HG02642 (cell line): Measurements from ENCODE around the gene BRD9.
"Not testable (repeated sequence)": the region's sequence is repeated elsewhere in the genome, so short reads cannot be mapped to it uniquely, and the experiment has no call there.

Source experiments
- ATAC-seq: cut with Tn5 transposase; IDR thresholded peaks from one replicate; pipeline ENCODE4 v1.9.1; 2021; ENCODE audit warnings: mild to moderate bottlenecking; ENCODE audit not compliant: unreplicated experiment, poor library complexity

The BRD9 gene

DNA sequence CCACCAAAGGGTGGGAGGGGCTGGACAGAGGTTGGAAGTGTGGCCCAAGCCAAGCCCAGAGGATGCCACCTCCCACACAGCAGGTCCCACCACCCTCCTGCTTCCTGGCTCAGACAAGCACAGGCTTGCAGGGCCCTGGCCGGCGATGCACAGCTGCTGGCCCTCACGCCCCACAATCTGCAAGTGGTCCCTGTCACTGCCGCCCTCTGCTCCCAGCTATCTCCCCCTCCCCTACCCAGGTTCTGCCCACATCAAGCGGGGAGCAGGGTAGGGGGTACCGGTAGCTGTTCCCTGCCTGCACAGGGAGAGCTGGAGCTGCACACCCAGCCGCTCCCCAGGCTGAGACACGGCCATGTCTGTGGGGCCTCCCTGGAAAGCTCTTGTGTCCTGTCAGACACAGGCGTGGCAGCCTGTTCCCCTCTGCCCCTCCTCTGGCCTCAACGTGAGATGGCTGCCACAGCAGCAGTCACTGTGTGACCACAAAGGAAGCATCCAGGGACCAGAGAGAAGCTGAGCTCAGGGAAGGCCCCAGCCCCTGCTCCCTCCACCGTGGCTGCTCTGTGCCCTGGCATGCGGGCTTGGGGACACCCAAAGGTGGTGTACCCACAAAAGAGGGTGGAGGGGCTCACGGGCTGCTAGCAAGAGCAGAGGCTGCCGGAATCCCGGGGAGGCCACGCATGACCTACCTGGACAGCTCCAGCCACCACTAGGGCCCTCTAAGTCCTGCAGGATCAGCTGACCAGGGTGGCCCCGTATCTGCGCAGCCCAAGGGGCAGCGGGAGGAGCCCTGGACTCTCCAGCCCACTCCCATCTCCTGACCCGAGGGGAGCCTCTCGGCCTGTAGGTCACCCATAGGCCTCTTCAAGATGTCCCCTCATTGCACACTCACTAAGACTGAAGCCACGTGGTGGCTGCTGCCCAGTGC lies 30.9 kb downstream of the BRD9 start:
- no peak for ATAC-seq

DNA sequence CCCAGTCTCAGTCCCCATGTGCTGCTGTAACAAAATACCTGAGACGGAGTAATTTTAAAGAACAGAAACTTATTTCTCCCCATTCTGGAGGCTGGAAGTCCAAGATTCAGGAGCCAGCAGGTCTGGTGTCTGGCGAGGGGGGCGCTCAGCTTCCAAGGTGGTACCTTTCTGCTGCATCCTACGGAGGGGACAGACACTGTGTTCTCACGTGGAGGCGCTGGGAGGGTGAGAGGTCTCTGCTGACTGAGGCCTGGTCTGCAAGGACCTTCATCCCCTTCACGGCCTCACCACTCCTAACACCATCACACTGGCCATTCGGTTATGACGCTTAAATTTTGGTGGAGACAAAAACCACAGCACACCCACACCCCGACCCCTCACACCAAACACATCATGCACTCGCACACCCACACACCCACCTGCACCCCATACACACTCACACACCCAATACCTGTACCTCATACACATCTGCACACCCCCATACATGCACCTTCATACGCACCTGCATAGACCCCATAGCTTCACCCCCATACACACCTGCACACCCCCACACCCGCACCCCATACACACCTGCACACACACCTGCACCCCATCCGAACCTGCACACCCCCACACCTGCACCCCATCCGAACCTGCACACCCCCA lies 32.0 kb downstream of the BRD9 start:
- ATAC-seq: no peak

DNA sequence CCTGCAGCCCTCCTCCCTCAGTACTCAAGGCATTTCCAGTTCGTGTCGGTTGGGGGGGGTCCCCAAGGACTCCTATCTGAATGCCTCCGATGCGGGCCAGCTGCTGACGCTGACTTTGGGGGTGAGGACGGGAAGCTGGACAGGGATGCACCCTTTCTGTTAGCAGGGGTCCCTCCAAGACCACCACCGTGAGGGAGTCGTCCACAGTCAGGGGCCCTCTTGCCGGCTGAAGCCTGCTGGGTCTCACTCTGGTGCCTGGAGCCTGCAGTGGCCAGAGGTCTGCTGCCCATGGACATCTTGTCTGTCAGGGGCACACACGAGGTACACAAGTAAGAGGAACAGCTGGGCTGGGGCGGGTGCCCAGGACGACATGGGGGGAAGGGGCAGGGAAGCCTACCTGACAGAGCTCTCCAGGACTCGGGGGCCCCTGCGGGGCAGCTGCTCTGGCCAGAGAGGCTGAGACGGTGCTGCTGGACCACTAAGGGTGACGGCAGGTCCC lies 32.8 kb downstream of the BRD9 start:
- no peak for ATAC-seq

DNA sequence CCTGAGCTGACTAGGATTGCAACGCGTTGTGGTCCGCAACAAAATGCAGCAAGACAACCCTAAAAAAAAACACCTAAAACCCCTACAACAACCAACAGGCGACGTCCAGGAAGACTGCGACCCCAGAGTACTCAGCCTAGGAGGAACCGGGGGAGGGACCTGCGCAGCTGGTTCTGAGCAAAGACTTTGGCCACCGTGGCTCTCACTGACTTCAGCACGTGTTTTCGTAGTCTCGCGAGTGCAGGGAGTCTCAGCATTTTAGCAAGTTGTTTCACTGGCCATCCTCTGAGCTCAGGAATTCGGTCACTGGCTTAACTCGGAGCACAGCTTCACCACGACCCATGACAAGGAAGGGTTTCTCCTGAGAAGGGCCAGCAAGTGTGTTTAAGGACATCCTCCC lies 33.2 kb downstream of the BRD9 start:
- no peak for ATAC-seq

DNA sequence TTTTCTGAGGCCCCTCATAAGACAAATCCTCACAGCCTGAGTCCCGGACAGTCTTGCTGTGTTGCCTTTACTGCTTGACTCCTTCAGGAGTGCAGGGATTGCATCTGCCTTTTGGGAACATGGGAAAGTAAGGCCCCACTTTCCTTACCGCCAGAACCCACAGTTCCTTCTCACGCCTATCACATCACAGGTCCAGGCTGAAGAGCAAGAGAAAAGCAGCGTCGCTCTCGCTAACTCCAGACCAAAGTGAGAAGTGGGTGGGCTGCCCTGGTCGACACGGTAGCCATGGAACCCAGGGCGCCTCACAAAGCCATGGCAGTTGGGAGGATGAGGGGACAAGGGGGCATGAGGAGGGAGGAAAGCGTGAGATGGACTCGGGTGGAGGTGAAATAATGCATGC lies 33.9 kb downstream of the BRD9 start:
- ATAC-seq: no peak

DNA sequence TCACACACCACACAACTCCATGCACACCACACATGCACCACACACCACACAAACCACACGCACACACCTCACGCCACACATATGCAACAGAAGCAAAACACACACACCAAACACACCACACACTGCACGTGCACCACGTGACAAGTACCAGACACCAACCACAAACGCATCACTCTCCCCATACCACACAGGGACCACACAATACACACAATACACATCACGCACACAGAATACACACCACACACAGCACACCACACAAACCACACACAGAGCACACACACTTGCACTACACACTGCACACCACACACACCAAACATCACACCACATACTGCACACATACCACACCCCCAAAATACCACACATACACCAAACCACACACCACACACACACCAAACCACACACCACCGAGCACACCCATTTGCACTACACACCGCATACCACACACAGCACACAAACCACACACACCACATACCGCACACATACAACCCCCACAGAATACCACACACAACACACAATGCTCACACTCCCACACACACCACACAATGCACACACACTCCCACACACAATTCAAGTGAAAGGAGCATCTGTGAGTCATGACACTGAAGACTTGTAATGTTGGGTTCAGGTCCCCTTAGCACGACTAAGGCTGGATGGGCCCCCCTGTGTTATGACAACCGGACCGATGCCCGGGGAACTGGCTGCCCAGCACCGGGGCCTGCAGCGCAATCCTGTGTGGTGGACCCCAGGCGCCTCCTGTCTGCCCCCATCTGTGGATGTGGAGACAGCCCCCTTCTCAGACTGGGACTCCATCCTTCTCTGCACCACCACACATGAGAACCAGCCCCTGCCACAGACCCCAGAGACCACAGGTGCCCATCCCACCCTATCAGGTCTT lies 35.8 kb downstream of the BRD9 start:
- no peak for ATAC-seq

DNA sequence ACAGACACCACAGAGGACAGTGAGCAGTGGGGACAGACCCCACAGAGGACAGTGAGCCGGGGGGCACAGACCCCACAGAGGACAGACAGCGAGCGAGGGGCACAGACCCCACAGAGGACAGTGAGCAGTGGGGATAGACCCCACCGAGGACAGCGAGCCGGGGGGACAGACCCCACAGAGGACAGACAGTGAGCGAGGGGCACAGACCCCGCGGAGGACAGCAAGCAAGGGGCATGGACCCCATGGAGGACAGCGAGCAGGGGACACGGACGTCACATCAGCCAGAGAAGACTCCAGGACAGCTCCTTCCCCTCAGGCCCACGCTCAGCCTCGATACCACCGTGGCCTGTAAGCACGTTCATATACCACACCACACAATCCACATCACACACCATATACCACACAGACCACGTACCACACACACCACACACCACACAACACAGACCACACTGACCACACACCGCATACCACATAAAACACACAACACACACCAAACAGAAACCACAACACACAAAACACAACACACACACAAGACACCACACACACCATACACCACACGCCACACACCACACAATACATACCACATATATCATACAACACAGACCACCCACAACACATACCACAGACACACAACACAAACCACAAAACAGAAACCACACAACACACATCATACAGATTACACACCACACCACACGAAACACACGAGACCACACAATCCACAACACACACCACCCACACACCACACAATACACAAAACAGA lies 36.6 kb downstream of the BRD9 start:
- ATAC-seq: no peak

DNA sequence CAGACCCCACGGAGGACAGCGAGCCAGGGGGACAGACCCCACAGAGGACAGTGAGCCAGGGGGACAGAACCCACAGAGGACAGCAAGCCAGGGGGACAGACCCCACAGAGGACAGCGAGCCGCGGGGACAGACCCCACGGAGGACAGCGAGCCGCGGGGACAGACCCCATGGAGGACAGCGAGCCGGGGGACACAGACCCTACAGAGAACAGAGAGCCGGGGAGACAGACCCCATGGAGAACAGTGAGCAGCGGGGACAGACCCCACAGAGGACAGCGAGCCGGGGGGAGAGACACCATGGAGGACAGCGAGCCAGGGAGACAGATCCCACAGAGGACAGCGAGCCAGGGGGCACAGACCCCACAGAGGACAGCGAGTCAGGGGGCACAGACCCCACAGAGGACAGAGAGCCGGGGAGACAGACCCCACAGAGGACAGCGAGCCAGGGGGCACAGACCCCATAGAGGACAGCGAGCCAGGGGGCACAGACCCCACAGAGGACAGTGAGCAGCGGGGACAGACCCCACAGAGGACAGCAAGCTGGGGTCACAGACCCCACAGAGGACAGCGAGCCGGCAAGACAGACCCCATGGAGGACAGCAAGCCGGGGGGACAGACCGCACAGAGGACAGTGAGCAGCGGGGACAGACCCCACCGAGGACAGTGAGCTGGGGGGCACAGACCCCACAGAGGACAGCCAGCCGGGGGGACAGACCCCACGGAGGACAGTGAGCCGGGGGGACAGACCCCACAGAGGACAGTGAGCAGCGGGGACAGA lies 37.4 kb downstream of the BRD9 start:
- ATAC-seq: no peak

DNA sequence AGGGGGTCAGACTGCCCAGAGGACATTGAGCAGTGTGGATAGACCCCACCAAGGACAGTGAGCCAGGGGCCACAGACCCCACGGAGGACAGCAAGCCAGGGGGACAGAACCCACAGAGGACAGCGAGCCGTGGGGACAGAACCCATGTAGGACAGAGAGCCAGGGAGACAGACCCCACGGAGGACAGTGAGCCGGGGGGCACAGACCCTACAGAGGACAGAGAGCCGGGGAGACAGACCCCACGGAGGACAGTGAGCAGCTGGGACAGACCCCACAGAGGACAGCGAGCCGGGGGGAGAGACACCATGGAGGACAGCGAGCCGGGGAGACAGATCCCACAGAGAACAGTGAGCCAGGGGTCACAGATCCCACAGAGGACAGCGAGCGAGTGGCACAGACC lies 38.4 kb downstream of the BRD9 start:
- ATAC-seq: no peak

DNA sequence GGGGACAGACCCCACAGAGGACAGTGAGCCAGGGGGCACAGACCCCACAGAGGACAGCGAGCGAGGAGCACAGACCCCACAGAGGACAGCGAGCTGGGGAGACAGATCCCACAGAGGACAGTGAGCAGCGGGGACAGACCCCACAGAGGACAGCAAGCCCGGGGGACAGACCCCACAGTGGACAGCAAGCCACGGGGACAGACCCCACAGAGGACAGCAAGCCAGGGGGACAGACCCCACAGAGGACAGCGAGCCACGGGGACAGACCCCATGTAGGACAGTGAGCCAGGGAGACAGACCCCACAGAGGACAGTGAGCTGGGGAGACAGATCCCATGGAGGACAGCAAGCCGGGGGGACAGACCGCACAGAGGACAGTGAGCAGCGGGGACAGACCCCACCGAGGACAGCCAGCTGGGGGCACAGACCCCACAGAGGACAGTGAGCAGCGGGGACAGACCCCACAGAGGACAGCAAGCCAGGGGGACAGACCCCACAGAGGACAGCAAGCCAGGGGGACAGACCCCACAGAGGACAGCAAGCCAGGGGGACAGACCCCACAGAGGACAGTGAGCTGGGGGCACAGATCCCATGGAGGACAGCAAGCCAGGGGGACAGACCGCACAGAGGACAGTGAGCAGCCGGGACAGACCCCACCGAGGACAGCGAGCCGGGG lies 39.0 kb downstream of the BRD9 start:
- ATAC-seq: not testable (repeated sequence)

DNA sequence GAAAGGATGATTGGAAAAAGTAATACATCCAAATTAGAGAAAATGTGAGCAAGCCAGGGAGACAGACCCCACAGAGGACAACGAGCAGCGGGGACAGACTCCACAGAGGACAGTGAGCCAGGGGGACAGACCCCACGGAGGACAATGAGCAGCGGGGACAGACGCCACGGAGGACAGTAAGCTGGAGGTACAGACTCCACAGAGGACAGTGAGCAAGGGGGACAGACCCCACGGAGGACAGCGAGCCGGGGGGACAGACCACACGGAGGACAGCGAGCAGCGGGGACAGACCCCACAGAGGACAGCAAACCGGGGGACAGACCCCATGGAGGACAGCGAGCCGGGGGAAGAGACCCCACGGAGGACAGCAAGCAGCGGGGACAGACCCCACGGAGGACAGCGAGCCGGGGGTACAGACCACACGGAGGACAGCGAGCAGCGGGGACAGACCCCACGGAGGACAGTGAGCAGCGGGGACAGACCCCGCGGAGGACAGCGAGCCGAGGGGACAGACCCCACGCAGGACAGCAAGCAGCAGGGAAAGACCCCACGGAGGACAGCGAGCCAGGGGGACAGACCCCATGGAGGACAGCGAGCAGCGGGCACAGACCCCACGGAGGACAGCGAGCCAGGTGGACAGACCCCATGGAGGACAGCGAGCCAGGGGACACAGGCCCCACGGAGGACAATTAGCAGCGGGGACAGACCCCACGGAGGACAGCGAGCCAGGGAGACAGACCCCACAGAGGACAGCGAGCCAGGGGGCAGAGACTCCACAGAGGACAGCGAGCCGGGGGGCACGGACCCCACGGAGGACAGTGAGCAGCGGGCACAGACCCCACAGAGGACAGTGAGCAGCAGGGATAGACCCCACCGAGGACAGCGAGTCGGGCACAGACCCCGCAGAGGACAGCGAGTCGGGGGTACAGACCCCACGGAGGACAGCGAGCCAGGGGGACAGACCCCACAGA lies 39.9 kb downstream of the BRD9 start:
- ATAC-seq: no peak

DNA sequence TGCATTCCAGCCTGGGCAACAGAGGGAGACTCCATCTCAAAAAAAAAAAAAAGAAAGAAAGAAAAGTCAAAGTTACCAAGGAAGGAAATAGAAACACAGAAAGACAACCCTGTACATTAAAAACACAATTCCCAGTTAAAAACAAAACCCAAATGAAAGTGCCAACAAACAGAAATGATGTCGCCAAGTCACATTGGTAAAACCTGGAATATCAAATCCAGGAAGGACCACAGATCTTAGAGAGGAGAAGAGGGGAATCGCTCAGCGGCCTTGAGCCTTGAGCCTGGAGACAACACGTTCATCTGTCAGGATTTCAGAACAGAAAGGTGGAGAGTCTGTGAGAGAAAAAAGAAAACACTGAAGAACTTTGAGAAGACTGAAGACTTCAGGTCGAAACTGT lies 40.6 kb downstream of the BRD9 start:
- ATAC-seq: no peak

DNA sequence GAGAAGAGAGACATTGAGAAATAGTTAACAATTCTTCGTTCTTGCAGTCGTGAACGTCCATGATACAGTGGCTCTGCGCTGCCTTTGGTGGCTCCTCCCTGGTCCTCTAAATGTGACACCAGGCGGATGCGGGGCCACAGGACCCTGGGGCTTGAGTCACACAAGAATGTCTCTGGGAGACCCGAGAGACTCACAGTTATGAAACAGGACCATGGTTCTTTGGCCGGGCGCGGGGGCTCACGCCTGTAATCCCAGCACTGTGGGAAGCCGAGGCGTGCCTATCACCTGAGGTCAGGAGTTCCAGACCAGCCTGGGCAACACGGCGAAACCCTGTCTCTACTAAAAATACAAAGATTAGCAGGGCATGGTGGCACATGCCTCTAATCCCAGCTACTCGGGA lies 41.0 kb downstream of the BRD9 start:
- no peak for ATAC-seq

DNA sequence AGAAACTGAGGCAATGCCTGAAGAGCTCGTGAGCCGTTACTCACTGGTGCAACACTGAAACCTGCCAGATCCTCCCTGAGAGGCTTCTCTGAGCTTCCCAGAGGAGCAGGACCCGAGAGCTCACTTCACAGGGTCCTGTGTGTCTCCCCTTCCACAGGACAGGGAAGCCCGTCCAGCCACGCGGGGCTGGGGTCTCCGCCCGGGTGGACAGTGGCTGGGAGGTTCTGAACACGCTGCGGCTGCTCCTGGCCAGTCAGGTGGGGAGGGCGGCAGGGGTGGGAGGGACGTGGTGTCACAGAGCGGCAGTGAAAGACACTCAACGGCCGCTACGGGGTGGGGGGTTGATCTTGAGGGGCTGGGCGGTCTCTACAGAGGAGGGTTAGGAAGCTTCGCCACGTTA lies 41.5 kb downstream of the BRD9 start:
- ATAC-seq: no peak

DNA sequence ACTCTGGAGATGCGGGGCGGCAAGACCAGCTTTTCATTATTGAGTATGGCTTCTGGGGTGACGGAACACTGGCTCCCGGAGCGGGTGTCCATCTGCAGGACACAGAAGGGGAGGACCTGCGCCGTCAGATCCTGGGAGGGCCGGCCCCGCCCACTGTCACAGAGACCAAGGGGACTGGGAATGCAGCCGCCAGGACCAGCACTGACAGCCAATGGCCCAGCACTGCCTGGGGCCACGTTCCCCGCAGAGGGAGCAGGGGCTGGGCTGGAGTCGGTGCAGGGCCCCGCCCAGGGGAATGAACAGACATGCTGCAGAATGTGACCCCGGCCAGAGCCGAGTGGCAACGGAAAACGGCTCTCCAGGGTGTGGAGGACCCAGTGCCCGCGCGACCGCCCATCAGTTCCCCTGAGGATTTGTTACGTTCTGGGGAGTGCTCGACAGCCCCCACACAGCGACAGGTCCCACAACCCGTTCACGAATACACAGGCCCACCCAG lies 42.0 kb downstream of the BRD9 start, which contains the start of gene ZDHHC11:
Gene ZDHHC11 (minus strand): TSS at position 476 of the 496 bp plus-strand sequence. CDS start 384 bp downstream, at position 92.
- ATAC-seq: no peak

DNA sequence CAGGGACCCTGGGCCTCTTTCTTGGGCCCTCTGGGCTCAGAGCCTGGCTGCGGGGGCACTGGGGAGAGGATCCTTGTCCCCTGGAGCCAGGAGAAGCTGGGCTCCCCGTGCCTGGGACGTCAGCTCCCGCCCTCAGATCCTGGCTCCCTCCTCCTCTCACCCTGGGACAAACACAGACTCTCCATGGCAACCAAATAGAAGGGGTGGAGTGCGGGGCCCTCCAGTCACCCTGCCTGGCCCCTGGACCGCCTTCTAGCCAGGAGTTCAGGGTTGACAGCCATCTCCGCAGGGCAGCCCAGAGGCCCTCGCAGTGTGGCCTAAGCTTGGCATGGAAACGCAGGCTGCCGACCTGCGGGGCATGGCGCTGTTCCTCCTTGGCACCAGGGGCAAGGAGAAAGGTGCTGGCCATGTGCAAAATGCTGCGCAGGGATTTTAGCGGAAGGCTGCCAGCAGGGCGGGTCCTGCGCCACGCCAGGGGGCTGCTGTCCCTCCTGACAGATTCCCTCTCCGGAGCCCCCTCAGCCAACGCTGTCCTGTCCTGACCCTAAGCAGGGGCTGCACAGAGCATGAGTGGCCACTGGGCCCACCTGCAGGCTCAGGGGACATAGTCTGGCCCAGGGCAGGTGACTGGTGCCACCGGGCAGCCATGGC lies 42.8 kb downstream of the BRD9 start:
- no peak for ATAC-seq

DNA sequence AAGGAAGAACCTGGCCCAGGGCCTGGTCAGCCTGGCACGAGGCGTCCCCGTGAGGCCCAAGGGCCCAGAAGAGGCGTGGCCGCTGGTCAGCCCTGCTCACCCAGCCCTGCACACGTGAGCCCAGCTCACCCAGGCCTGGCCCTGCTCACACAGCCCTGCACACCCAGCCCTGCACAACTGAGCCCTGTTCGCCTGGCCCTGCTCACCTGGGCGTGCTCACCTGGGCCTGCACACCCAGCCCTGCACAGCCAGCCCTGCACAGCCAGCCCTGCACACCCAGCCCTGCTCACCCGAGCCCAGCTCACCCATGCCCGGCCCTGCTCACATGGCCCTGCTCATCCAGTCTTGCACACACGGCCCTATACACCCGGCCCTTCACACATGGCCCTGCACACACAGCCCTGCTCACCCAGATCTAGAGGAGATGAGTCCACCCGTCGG lies 43.9 kb downstream of the BRD9 start:
- ATAC-seq: no peak
